Panc1 (cell line): ENCODE results near the gene TRIM42. TPM values are rescaled to one million over a fixed set of nuclear protein-coding genes. Genes with fewer than 3 reads are reported as not detected.

ENCODE experiments used
- ATAC-seq: fragments of 200-7000 bp; cut with Tn5 transposase; 2 replicates; pipeline ENCODE4 v1.9.1; 2020; ENCODE audit warnings: mild to moderate bottlenecking, moderate library complexity
- BruUV-seq: library from RNA; stranded (reverse); fragments of 400-500 nt; replicated peaks from 2 replicates; lab custom pipeline; 2021; lab: Mats Ljungman, UMichigan
- CTCF ChIA-PET: fragments of 300-600 bp; sonication (Branson Sonifier 250); formaldehyde crosslinking; loops from one replicate; lab custom pipeline; 2022; ENCODE audit warnings: antibody characterized with exemption; lab: Charles Lee
- POLR2A ChIA-PET: fragments of 300-600 bp; sonication (Branson Sonifier 250); formaldehyde crosslinking; loops from one replicate; lab custom pipeline; 2022; ENCODE audit warnings: antibody characterized with exemption; lab: Charles Lee
- DNase-seq: peaks from one replicate; pipeline ENCODE4 v3.0.0-alpha.2; 2010; ENCODE audit warnings: low read depth, low spot score
- H3K27ac ChIP-seq: 2 replicates; pipeline ENCODE4 v1.5.1; 2011; ENCODE audit warnings: mild to moderate bottlenecking, low read length, inconsistent platforms
- H3K27me3 ChIP-seq: fragments of 200-500 bp; sonication (Bioruptor generic); 2 replicates; pipeline ENCODE4 v1.6.0; 2014; ENCODE audit warnings: low read length, inconsistent platforms; ENCODE audit not compliant: control insufficient read depth, insufficient read depth
- H3K36me3 ChIP-seq: fragments of 200-500 bp; sonication (Bioruptor generic); 2 replicates; pipeline ENCODE4 v1.5.1; 2014; ENCODE audit warnings: inconsistent platforms, mild to moderate bottlenecking, low read length, moderate library complexity; ENCODE audit not compliant: control insufficient read depth, insufficient read depth
- H3K4me1 ChIP-seq: 2 replicates; pipeline ENCODE4 v1.5.1; 2011; ENCODE audit warnings: inconsistent platforms, mild to moderate bottlenecking, low read length, moderate library complexity; ENCODE audit not compliant: control insufficient read depth, insufficient read depth
- H3K4me3 ChIP-seq, 2 experiments: 2 replicates each; pipeline ENCODE4 v1.5.1; 2011 to 2012; ENCODE audit warnings: low read depth in 2 of 2, low read length in 2 of 2, mild to moderate bottlenecking in 2 of 2, inconsistent platforms in 1 of 2, moderate library complexity in 1 of 2
- H3K9me3 ChIP-seq: fragments of 200-500 bp; sonication (Bioruptor generic); 2 replicates; pipeline ENCODE4 v1.5.1; 2014; ENCODE audit warnings: low read depth, mild to moderate bottlenecking, inconsistent platforms, low read length, moderate library complexity; ENCODE audit not compliant: control insufficient read depth, insufficient read depth
- CTCF ChIP-seq: fragments of 450-650 bp; IDR thresholded peaks from 2 replicates; pipeline ENCODE4 v1.5.1; 2017; ENCODE audit warnings: mild to moderate bottlenecking
- POLR2AphosphoS5 ChIP-seq: IDR thresholded peaks from 2 replicates; pipeline ENCODE4 v1.6.1; 2012; ENCODE audit warnings: mild to moderate bottlenecking, low read depth, low read length, moderate library complexity
- REST ChIP-seq, 2 experiments: IDR thresholded peaks; 2 replicates each; pipeline ENCODE4 v1.6.1; 2011 to 2012; ENCODE audit warnings: low read depth in 2 of 2, control low read depth in 1 of 2, low read length in 1 of 2, mild to moderate bottlenecking in 1 of 2, moderate library complexity in 1 of 2; ENCODE audit not compliant: insufficient read depth in 1 of 2
- SIN3A ChIP-seq: IDR thresholded peaks from 2 replicates; pipeline ENCODE4 v1.6.1; 2012; ENCODE audit warnings: low read depth, mild to moderate bottlenecking, low read length, moderate library complexity, borderline replicate concordance; ENCODE audit not compliant: insufficient read depth
- TCF7L2 ChIP-seq: IDR thresholded peaks from 2 replicates; pipeline ENCODE4 v1.6.1; 2011; ENCODE audit warnings: mild to moderate bottlenecking, low read depth, low read length, inconsistent platforms
- in situ Hi-C: cut with HindIII; loops from 2 replicates; pipeline ENCODE4 v1.10.0; 2016; ENCODE audit warnings: low sequenced_read_pairs, low pct_unique_long_range_greater_than_20kb
- intact Hi-C: fragments of 100-400 bp; cut with micrococcal nuclease; formaldehyde crosslinking; loops from one replicate; pipeline ENCODE4 v1.10.0; 2022; ENCODE audit not compliant: unreplicated experiment
- total RNA-seq: library from RNA; stranded (reverse); gene quantifications from one replicate; pipeline ENCODE4 v1.2.1, GENCODE V29; 2021; ENCODE audit not compliant: unreplicated experiment

Gene TRIM42
- total RNA-seq, 1 experiment from 2014 or later, result not detected

GRCh38 chr3:140731440-140732119, 53.7 kb downstream of the TRIM42 start:
- Histone ChIP-seq H3K9me3 (no peaks in the 10 kb centered on the region), H3K4me1 (no peaks in the 10 kb centered on the region), H3K27me3 (peaks cover 10% of the 10 kb centered on the region), H3K36me3 (no peaks in the 10 kb centered on the region), H3K27ac (no peak overlapping the region), H3K4me3 (no peak overlapping the region)
- intact Hi-C loops, result no loop called here
- BruUV-seq, result no TSS peak
- ATAC-seq, result no peak
- DNase-seq, result no peak
- POLR2A ChIA-PET, result no interaction called here
- TF ChIP-seq POLR2AphosphoS5, result no peak
- no peak for TF ChIP-seq SIN3A
- no peak for TF ChIP-seq CTCF
- TF ChIP-seq REST (IDR thresholded peaks at IDR 0.05; ENCODE audit: insufficient read depth in 1 of 2, low read depth in 2 of 2, low read length in 1 of 2), result no peak
- no peak for TF ChIP-seq TCF7L2
- in situ Hi-C loops, result no loop called here
- CTCF ChIA-PET, result no interaction called here

- Histone ChIP-seq H3K9me3 (no peaks in the 10 kb centered on the region), H3K4me1 (no peaks in the 10 kb centered on the region), H3K36me3 (no peaks in the 10 kb centered on the region), H3K27ac (no peak overlapping the region), H3K27me3 (peaks cover 10% of the 10 kb centered on the region), H3K4me3 (no peak overlapping the region)
- POLR2A ChIA-PET, result no interaction called here
- no TSS peak for BruUV-seq
- no peak for ATAC-seq
- no peak for TF ChIP-seq POLR2AphosphoS5
- TF ChIP-seq REST (IDR thresholded peaks at IDR 0.05; ENCODE audit: insufficient read depth in 1 of 2, low read depth in 2 of 2, low read length in 1 of 2), result no peak
- no peak for TF ChIP-seq SIN3A
- TF ChIP-seq TCF7L2, result no peak
- no peak for TF ChIP-seq CTCF
- CTCF ChIA-PET, result no interaction called here
- intact Hi-C loops (no loop called here), in situ Hi-C loops (no loop called here)
- no peak for DNase-seq
Measured at GRCh38 chr3:140733623-140734022, 55.8 kb downstream of the TRIM42 start.
